GM21423 (cell line): Measurements from ENCODE around the gene MAP2K5.

ENCODE experiments used
- ATAC-seq: cut with Tn5 transposase; IDR thresholded peaks from one replicate; pipeline ENCODE4 v1.9.1; 2021; ENCODE audit warnings: mild to moderate bottlenecking, moderate library complexity; ENCODE audit not compliant: unreplicated experiment

Gene MAP2K5

DNA sequence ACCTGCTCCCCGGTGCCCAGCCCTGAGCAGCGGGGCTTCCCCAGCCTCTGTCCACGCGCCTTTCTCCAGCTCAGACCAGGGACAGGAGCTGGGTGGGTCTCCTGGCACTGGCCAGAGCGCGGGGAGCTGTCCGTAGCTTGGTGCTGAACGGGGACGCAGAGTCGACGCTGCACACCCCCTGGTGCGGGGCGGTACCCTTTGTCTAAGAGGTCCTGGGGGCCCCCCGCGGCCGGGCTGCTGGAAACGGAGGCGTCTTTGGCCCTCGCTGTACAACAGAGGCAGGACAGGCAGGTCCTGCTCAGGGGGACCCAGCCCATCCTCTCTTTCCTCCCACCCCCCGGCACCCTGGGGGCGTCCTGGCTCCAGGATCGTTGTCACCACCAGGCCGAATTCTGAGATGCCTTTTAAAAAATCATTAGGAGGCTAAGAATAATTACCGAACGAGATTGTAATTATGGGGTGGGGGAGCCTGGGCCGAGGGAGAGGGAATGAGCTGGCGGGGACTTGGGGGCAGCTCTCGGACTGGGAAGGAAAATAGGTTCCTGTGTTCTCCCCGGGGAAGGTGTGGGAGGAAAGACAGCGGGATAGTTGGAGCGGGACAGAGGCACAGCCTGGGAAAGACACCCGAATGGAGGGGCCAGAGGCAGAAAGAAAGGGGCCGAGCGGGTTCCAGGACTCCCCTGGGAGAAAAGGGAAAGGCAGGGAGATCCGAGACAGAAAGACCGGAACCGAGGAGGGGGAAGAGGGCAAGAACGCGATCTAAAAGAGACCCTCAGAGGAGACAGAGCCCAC is 278.7 kb downstream of the MAP2K5 start:
- no peak for ATAC-seq

DNA sequence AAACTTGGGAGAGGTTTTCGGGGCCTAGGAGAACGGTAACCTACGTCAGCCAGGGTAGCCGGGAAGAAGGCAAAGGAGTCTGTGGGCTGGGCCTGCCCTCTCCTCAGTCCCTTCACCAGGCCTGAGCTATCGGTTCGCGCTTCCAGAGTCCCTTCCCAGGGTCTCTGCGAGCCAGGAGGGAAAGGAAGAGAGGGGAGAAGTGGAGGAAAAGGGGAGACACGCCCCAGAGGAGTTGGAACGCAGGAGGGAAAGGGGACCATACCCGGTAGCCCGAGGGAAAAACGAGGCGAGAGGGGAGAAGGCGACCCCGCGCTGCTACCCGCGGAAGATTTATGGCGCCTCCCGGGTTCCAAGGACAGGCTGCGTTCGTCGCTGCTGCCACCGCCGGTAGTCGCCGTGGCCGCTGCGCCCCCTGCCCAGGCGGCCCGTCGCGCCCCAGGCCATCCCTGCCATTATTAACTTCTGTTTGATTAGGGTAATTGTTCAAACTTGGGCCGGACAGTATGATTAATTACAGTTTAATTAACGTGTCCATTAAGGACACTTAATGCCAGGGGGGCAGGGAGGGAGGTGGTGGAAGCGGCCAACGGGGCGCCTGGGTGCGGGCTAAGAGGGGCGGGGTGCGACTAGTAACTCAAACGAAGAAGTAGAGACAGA is 279.4 kb downstream of the MAP2K5 start:
- no peak for ATAC-seq

DNA sequence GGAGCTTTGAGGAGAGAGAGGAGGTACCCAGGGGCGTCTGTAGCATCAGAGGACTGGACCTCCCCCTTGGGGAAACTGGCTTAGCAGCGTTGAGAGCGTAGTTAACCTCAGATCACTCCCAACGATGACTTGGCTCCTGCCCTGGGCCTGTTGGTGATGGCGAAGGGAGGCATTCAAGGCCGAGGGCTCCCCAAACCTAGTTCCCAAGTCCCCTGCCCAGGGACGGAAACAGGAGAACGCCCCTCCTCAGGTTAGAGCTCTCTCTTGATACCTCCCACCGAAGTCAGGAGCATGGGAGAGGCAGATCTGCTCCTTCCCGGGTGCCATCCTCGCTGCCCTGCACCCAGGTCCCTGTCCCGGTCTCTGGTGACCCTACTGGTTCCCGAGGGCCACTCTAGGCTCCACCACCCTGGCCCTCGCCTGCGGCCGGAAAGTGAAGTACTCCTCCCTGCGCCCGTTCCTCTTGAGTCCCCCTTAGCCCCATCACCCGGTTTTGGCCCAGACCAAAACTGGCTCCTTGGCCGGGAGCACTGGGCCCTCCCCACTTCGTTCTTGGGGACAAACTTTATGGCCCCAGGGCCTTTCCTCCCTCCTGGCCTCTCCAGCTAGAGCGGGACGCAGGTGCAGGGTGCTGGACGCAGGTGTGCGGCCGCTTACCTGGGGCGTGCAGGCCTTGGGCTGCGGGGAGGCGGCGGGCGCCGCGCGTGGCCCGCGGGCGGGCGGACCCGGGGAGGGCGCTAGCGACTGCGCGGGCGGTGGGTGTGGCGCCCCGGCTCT is 280.2 kb downstream of the MAP2K5 start:
- no peak for ATAC-seq

DNA sequence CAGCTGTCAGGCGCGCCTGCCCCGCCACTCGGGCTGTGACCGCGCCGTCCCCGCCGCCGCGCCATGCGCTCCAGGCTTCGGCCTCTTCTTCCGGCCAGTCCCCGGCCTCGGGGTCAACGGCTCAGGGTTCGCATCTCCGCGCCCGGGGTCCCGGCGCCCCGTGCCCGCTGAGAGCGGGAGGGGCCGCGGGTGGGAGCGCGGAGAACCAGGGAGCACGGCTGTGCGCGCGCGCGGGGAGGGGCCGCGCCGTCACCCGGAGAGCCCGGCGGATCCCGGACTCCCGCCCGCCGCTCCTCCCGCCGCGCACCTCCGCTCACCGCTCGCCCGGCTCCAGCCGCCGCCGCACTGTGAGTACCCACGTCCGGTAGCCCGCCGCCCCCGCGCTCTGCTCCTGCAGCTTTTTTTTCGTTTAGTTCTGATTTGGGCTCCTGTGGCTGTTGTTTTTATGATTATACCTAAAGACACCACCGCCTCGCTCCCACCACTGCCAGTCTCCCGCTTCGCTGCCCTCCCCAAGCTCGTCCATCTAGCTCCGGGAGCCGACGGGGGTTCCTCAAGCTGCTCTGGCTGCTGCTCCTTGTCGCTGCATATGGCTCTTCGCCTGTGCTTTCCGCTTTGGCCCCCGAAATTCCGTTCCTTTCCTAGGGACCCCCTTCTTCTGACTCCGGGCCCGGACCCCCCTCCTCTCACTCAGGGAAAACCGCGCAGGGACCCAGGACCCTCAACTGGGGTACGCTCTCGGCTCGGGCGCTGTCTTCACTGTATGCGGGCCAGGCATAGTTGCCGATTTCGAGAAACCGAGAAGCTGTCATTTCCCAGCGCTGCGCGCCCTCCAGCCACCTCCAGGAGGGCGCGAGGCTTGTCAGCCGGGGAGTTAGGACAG is 281.1 kb downstream of the MAP2K5 start:
- no peak for ATAC-seq

DNA sequence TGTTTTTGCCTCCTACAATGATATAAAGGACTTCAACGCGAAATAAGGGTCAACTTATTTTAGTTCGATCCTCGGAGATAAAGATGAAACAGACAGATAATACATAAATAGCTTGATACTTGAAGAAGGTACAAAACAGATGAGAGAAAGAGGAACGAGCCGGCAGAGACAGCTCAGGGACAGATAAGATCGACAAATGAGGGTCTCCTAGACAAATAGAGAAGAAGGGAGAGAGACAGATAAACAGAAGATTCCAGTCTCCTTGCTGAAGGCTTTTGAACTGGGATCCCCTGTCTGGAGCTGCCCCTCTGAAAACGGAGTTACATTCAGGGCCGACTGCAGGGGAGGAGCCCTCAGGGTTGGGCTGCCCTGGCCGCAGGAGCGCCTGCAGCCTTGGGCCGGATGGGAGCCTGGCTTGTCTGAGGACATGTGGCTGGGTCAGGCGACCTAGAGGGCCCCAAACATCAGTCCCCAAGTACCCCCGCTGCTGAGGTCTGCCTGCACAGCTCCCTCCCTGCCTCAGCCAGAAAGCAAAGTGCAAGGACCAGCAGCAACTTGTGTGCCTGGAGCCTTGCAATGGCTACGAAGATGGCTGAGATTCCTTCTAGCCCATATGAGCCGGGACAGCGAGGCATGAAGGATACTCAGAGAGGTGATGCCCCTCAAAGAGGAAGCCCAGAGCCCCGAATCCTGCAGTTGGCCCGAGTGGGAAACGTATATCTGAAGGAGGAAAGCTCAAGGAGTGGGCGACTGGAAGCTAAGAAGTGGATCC is 281.9 kb downstream of the MAP2K5 start:
- no peak for ATAC-seq

DNA sequence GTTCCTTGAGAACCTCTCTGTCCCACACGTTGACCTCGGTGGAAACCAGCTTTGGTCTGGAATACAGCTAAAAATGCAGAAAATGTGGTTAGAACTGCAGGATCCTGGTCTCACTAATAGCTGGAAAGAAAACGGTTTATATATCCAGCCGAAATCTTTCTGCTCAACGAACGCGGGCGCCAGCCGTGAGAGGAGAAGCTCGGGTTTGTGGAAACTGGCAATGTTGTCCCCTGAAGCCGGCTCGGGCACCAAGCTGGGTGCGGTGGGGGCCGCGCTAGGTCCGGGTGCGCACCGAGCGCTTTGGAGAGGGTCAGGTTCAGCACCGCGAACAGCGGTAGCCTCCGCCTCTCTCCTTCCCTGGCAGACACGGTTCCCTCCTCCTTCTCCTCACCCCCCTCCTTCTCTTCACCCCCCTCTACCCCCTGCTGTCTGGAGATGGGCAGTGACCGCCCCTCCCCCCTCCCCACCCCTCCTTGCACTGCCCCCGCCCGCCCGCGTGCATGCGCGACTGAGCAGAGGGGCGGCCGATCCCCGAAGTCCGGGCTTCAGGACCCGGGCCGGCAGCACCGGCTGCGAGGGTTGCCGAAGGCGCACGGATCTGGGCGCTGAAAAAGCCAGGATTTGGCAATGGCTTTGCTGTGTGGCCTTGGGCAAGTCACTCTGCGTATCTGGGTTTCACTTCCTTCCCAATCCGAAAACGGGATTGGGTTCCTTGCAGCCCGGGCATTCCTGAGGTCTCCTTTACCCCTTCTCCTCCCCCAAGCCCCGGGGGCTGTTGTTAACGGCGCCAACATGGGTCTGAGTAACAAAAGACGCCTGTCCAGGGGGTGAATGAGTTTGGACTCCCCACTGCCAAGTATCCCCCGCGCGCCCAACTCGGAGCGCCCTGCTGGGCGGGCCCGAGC is 282.7 kb downstream of the MAP2K5 start, which contains the start of gene SKOR1:
SKOR1 (plus strand) TSS at position 534 of the 905 bp plus-strand sequence; CDS start at position 628, 94 bp downstream.
- ATAC-seq, result no peak

DNA sequence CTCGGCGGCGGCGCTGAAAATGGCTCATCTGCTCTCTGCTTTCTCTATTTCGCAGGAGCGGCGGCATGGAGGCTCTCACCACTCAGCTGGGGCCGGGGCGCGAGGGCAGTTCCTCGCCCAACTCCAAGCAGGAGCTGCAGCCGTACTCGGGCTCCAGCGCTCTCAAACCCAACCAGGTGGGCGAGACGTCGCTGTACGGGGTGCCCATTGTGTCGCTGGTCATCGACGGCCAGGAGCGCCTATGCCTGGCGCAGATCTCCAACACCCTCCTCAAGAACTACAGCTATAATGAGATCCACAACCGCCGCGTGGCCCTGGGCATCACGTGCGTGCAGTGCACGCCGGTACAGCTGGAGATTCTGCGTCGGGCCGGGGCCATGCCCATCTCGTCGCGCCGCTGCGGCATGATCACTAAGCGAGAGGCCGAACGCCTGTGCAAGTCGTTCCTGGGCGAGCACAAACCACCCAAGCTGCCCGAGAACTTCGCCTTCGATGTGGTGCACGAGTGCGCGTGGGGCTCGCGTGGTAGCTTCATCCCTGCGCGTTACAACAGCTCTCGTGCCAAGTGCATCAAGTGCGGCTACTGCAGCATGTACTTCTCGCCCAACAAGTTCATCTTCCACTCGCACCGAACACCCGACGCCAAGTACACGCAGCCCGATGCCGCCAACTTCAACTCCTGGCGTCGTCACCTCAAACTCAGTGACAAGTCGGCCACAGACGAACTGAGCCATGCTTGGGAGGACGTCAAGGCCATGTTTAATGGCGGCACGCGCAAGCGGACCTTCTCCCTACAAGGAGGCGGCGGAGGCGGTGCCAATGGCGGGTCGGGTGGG is 283.6 kb downstream of the MAP2K5 start:
- ATAC-seq, result no peak

DNA sequence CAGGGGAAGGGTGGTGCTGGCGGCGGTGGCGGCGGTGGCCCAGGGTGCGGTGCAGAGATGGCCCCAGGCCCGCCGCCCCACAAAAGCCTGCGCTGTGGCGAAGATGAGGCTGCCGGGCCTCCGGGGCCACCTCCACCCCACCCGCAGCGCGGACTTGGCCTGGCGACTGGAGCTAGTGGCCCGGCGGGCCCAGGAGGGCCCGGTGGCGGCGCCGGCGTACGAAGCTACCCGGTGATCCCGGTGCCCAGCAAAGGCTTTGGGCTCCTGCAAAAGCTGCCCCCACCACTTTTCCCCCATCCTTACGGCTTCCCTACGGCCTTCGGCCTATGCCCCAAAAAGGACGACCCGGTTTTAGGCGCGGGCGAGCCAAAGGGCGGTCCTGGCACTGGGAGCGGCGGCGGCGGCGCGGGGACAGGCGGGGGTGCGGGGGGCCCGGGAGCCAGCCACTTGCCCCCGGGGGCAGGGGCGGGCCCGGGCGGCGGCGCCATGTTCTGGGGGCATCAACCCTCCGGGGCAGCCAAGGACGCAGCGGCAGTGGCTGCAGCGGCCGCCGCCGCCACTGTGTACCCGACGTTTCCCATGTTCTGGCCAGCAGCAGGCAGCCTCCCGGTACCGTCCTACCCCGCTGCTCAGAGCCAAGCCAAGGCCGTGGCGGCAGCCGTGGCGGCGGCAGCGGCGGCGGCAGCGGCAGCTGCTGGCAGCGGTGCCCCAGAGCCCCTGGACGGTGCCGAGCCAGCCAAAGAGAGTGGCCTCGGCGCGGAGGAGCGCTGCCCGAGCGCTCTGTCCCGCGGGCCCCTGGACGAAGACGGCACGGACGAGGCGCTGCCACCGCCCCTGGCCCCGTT is 284.4 kb downstream of the MAP2K5 start:
- ATAC-seq, result no peak

DNA sequence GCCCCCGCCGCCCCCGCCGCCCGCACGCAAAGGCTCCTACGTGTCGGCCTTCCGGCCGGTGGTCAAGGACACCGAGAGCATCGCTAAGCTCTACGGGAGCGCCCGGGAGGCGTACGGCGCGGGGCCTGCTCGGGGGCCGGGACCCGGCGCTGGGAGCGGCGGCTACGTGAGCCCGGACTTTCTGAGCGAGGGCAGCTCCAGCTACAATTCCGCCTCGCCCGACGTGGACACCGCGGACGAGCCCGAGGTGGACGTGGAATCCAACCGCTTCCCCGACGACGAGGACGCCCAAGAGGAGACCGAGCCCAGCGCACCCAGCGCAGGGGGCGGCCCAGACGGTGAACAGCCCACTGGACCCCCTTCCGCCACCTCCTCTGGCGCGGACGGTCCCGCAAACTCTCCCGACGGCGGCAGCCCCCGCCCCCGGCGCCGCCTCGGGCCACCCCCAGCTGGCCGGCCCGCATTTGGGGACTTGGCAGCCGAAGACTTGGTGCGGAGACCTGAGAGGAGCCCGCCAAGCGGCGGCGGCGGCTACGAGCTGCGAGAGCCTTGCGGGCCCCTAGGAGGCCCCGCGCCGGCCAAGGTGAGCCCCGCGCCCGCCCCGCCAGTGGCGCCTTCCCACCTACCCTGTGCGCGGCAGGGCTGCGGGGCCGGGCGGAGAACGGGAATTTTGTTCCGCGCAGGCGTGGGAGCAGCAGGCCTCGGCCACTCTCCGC is 285.2 kb downstream of the MAP2K5 start:
- ATAC-seq, result no peak

DNA sequence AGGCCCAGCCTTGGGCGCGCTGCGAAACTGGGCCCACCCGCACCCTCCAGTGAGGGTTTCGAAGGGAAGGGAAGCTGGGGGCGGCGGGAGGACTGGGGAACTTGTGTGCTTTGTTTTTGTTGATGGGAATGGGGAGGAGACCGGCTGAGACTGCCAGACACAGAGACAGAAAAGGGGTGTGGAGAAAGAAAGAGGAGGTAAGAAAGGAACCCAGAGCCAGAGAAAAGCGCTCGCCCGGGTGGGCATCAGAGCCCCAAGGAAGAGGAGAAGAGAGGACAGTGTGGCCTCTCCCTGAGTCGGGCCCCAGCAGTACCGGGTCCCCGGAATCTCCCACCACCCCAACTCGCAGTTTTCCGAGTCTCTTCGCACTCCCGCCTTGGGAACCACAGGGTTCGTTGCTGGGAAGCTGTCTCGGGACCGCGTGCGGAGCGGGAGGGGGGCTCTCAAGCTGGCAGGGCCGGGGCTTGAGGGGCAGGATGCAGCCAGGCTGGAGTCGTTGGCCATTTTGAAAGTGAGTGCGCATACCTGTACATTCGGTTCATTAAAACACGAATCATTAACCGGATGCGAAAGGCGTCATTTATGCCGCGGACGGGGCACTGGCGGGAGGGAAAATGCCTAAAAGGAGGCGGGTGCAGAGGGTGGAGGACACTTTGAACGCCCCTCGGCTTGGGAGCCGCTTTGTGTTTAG is 285.9 kb downstream of the MAP2K5 start:
- no peak for ATAC-seq

DNA sequence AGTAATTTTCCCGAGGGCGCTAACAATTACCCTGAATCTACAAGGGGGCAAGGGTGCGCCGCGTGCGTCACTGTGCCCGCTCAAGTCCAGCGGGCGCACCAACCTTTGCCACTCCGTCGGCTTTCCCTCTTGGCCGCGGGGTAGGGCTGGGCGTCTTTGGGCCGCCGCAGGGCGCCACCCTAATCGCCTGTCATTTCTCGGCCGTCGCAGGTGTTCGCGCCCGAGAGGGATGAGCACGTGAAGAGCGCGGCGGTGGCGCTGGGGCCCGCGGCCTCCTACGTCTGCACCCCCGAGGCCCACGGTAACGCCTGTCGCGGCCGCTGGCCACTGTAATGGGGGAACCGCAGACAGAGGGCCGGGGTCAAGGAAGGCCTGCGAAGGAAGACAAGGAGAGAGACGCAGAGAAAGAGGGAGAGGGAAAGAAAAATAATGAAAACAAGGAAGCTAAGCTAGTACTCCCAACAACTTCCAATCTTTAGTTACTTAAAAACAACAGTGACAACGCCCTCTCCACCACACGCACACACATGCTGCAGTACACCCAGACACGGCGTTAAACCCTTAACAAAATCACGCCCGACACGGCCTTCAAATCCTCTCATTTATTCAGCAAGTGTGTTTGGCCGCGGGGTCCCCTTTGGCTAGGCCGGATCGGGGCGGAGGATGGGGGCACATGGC is 286.6 kb downstream of the MAP2K5 start:
- ATAC-seq, result no peak

DNA sequence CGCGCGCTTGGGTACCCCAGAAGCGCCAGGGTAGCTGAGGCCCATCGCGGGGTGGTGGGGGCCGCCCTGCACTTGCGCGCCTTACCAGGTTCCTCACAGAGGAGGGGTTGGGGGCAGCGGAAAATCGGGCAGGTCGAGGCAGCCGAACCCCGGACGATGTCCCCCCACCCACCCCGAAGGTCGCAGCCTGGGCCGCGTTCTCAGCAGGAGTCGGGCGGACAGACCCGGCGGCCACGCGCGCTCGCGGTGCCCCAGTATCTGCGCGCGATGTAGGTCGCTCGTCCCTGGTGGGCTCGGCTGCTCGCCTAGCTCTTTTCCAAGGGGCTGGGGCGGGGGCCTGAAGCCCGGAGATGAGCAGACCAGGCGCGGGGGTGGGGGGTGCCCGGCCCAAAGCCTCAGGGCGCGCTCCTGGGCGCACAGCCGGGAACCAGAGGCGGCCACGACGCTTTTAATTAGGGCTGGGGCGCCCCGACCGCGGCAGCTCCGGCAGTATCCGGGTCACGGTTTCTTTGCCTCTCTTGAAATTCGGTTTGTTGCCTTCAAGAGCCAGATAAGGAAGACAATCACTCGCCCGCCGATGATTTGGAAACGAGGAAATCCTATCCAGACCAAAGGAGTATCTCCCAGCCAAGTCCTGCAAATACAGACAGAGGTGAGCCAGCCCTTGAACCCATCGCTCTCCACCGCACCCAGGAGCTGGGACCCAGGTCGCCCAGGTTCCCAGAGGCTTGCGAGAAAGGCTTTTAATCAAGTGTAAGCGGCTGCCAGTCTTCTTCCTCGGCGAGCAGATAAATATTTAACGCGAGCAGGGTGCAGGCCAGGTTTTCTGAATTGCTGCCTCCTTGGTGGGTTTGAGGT is 287.4 kb downstream of the MAP2K5 start:
- no peak for ATAC-seq

DNA sequence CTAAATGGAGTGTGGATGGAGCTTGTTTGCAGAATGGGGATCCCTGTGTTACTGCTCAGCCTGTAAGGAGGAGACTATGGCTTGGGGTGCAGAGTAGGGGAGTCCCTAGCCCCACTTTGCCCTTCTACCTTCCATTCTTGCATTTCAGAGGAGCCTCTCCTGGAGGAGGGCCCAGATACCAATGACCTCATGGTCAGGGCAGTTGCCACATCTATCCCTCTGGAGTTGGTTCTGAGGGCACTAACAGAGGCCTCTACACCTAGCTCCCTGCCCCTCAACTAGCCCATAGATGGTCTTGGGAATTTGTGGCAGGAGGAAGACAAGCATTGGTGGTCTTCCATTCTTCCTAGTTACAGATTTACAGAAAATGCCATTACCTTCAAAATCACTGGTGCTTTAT is 288.9 kb downstream of the MAP2K5 start:
- ATAC-seq, result no peak

DNA sequence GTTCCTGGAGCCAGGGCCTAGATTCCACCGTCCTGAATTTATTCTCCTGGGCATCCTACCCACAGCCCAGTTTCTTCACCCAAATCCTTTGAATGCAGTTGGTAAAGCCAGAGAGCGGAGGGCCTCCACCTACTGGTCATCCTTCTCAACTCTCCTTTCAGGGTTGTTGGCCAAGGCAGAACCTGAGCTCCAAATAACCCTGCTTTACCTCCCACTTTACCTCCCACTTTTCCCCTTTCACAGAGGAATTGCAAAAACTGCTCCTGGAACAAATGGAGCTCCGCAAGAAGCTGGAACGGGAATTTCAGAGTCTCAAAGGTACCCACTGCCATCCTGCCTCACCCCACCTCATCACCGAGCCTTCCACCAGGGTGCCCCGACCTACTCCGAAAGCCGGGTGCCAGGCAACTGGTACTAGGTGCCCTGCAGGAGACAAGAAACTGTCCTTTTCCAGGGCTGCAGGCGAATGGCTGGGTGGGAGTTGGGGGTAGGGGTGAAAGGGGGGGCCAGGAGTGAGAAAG is 289.6 kb downstream of the MAP2K5 start:
- no peak for ATAC-seq
